Measurements from ENCODE around the gene BAHCC1.
A peak's percentile ranks its signal among the peaks of the same experiment; 100 is the strongest.

Gene BAHCC1

DNA sequence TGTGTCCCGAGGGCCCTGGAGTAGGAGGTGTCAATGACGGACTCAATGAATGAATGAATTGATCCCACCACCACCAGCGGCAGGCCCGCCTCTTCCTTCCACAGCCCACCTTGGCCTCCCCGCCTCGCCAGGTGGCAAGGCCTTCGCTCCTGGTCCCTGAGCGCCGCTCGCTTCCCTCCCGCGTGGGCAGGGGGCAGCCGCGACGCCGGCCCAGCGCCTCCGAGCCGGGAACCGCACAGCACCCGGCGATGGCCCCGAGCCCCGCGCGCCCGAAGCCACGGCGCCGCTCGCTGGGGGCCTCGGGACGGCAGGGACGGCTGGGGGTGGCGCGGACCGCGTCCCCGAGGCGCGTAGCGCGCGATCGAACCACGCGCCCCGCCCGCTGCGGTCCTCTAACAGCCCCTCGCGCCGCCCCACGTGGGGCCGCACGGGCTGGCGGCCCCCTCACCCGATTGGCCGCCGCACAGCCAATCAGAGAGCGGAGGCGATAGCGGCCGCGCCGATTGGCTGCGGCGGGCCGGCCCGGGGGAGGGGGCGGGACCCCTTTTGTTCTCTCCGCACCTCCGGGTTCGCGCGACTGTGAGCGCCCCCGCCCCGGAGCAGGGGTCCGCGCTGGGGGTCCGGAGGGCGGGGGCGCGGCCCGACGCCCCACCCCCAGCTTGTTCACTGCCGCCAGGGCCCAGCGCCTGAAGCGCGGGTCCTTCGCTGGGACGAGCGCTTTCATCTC, 86.0 kb downstream of the BAHCC1 start:
- DNase-seq: peak; percentile 28 to 50
- TF ChIP-seq POLR2A (IDR thresholded peaks at IDR 0.05; ENCODE audit: low read length) (no peak), GATA1 (IDR thresholded peaks at IDR 0.05; ENCODE audit: low read depth, low read length) (no peak)

DNA sequence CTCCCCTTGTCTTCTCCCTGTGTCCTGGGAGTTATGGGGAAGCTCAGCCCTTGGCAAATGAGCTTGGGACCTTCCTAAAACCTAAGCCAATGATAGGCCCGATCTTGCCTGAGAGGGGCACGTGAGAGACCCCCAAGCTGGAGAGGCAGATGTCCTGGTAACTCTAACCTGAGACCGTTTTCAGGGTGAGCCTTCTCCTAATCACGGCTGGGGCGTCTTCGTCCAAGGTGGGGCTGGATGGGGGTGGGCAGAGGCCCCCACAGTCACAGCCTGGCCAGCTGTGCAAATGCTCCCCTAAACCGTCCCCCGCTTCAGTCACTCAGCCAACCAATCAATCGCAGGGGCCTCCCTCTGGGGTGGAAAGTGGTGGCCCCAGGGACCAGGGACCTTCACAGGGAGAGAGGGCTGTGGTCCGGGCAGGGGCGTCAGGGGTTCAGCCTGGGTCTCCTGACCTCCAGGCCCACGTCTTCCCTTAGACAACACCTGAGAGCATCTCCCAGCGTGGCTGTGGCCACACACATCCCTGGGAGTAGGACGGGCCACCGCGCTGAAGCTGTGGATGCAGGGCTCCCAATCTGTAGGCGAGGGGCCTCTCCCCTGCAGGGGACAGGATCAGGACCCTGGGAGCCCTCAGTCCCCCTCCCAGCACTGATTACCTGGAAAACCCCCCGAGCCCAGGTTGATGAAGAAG, 86.7 kb downstream of the BAHCC1 start:
- DNase-seq: no peak
- no peak for TF ChIP-seq GATA1 (IDR thresholded peaks at IDR 0.05; ENCODE audit: low read depth, low read length)

DNA sequence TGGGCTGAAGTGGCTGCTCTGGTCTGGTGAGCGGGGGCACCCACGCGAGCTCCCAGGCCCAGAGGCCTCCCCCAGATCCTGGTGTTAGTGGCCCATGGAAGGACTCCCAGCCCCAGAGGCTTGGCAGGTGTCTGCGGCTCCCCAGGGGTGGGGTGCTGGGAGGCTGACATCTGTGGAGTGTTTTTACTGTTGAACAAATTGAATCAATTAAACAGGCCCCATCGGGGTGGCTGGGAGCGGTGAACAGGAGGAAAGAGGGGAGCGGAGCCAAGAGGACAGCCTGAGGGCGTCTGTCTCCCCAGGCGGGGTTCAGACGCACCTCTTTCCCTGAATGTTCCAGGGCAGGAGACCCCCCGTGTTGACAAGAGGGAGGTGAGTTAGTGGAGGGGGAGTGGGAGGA, 87.4 kb downstream of the BAHCC1 start:
- no peak for DNase-seq
- TF ChIP-seq POLR2A (IDR thresholded peaks at IDR 0.05; ENCODE audit: low read length) (no peak), GATA1 (IDR thresholded peaks at IDR 0.05; ENCODE audit: low read depth, low read length) (no peak)

DNA sequence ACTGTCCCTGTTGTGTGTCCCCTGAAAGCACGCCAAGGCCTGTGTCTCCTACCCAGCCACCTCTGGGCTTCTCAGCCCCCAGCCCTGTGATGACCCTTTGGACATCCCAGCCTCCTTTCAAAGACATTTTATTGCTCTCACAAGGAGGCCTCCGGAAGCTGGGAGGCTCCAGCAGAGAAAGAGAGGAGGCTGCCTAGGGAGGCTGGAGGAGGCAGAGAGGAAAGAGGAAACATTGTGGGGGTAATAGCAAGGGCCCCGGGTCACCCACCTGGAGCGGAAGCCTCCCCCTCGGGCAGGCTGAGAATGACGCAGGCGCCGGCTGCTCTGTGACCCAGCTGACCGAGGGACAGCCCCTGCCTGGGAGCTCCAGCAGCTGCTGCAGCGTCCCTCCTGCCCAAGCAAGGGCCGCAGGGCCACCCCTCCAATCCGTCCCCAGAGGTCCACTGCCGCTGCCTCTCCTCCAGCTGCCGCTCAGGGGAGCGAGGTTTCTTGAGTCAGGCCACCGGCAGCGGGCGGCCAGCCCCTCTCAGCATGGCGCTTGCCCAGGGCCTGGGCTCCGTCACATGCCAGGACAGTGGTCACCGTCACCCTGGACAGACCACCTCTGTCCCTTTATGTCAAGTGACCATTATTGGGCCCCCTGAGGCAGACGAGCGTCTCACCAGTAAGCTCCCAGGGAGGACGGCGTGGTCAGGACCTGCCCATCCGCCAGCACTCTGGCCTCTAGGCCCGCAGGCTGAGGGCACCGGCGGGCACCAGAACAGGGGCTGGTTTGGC, 88.0 kb downstream of the BAHCC1 start:
- no peak for TF ChIP-seq GATA1 (IDR thresholded peaks at IDR 0.05; ENCODE audit: low read depth, low read length)
- TF ChIP-seq POLR2A (IDR thresholded peaks at IDR 0.05; ENCODE audit: low read length): no peak
- DNase-seq: no peak

DNA sequence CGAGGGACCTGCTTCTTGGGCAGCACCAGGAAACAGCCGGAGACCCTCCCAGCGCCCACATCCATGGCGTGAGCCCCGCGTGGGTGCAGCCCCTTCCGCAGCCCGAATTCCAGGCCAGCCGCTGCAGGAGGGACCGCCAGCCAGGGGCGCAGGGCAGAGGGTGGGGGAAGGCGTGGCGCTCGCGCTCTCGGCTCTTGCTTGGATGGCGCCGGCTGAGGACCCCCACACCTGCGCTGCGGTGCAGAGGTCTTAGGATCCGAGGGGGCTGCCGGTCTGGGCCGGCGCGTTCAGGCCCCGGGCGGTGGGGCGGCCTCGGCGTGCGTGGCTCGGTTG, 88.6 kb downstream of the BAHCC1 start:
- TF ChIP-seq POLR2A (IDR thresholded peaks at IDR 0.05; ENCODE audit: low read length): no peak
- no peak for TF ChIP-seq GATA1 (IDR thresholded peaks at IDR 0.05; ENCODE audit: low read depth, low read length)
- DNase-seq: no peak

DNA sequence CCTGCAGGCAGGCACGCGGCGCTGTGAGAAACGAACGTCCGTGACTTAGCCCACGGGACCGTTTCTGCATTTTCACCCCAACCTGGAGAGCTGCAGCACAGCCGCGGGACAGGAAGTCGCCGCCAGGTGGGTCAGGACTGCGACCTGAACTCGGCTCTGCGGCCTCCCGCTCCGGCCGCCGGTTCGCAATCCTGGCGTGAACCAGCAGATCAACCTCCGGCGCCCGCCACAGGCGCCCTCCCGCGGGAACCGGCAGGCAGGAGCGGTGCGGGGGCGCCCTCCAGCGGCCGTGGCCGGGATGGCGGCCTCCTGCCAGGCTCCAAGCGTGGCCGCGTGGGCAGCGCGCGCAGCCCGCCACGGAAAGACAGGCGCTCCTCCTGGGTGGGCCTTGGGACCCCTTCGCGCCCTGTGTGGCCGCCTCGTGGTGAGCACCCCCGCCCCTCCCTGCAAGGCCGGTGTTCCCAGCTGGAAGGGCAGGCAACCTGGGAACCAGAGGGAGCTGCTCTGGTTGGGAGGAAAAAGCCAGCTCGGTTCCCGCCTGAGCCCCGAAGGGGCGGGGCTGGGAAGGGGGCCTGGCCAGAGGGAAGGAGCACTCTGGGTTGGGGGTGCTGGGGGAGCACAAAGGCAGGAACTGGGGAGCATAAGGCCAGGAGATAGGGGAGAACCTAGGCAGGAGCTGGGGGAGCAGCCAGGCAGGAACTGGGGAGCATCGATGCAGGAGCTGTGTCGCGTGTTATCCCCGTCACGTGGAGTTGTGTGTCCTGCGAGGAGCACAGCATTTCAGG, 89.1 kb downstream of the BAHCC1 start:
- peak; percentile 85 to 91 for DNase-seq
- no peak for TF ChIP-seq GATA1 (IDR thresholded peaks at IDR 0.05; ENCODE audit: low read depth, low read length)

DNA sequence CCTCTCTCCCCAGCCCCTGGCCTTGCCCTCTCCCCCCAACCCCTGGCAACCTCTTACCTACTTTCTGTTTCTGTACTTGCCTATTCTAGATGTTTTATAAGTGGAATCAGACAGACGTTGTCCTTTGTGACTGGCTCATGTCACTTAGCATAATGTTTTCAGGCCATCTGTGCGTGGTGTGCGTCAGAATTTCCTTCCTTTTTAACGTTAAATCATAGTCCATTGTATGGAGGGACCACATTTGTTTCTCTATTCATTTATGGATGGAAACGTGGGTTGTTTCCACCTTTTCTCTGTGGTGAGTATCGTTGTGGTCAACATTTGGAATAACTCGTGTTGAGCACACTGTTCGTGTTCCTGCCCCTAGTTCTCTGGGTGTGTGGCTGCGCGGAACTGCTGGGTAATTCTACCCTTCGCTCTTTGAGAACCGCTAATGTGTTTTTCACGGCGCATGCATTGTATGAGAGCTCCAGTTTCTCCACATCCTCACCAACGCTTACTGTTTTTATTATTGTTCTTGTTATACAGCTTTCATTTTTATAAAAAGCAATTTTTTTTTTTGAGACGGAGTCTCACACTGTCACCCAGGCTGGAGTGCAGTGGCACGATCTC, 91.0 kb downstream of the BAHCC1 start:
- no peak for TF ChIP-seq POLR2A (IDR thresholded peaks at IDR 0.05; ENCODE audit: low read length)
- TF ChIP-seq GATA1 (IDR thresholded peaks at IDR 0.05; ENCODE audit: low read depth, low read length): no peak
- no peak for DNase-seq

DNA sequence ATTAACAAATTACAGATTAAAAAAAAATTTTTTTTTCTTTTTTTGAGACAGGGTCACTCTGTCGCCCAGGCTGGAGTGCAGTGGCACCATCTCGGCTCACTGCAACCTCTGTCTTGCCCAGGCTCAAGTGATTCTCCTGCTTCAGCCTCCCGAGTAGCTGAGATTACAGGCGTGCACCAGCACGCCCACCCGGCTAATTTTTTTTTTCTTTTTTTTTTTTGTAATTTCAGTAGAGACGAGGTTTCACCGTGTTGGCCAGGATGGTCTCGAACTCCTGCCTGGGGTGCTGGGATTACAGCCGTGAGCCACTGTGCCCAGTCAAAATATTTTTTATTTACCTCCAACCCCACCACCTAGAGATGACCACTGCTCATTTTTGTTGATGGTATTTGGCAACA, 91.8 kb downstream of the BAHCC1 start:
- TF ChIP-seq GATA1 (IDR thresholded peaks at IDR 0.05; ENCODE audit: low read depth, low read length) (no peak), POLR2A (IDR thresholded peaks at IDR 0.05; ENCODE audit: low read length) (no peak)
- no peak for DNase-seq

DNA sequence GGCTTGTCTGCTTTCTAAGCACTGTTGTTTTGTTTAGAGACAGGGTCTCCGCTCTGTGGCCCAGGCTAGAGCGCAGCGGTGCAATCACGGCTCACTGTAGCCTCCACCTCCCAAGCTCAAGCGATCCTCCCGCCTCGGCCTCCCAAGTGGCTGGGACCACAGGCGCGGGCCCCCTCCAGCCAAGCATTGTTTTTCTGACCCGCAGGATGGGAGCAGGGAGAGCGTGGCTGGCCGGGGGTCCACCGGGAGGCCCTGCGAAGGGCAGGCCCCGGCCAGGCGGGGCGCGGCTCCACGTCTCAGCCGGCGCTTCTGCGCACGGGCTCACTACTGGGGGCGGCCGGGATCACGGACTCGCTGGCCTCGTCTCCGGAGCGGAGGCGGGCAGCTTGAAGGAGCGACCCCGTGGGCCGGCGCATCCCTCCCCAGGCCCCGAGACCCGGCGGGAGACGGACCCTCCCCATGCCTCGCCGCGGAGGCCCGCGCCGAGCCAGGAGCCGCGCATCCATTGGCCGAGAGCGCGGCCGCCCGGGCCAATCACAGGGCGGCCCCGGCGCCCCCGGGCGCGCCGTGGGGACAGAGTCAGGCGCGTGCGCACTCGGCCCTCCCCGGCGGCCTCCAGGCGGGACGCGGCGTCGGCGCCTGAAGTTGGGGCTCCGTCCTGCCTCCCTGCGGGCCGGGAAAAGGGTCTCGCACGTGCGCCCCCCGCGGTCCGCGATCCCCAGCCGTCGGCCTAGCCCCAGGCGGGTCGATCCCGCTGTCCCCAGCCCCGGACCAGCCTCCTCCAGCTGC, 92.4 kb downstream of the BAHCC1 start:
- peak; percentile 82 to 89 for DNase-seq
- TF ChIP-seq POLR2A (IDR thresholded peaks at IDR 0.05; ENCODE audit: low read length): peak; percentile 83
- no peak for TF ChIP-seq GATA1 (IDR thresholded peaks at IDR 0.05; ENCODE audit: low read depth, low read length)

DNA sequence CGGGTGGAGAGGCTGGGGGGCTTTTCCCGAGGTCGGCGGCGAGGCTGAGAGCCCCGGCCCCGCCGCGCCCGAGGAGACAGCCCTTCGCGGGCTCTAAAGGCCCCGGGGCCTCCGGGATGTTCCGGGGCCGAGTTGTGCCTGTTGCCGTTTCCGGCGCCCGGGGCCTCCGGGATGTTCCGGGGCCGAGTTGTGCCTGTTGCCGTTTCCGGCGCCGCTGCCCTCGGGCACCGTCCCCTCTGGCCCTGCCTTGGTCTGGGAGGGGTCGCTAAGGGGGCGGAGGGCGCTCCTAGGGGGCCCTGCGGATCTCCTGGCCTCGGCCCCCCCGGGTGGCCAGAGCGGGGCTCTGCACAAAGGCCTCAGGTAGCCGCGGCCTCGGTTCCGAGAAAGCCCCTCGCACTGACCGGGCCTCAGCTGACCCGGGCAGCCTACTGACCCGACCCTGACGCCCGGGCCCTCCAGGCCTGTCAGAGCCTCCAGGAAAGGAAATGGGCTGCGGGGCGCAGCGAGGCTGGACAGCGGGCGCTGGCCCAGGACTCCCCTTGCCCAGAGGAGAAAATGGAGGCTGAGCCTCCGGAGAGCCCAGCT, 93.1 kb downstream of the BAHCC1 start:
- TF ChIP-seq GATA1 (IDR thresholded peaks at IDR 0.05; ENCODE audit: low read depth, low read length) (no peak), POLR2A (IDR thresholded peaks at IDR 0.05; ENCODE audit: low read length) (peak; percentile 16)
- DNase-seq: no peak

DNA sequence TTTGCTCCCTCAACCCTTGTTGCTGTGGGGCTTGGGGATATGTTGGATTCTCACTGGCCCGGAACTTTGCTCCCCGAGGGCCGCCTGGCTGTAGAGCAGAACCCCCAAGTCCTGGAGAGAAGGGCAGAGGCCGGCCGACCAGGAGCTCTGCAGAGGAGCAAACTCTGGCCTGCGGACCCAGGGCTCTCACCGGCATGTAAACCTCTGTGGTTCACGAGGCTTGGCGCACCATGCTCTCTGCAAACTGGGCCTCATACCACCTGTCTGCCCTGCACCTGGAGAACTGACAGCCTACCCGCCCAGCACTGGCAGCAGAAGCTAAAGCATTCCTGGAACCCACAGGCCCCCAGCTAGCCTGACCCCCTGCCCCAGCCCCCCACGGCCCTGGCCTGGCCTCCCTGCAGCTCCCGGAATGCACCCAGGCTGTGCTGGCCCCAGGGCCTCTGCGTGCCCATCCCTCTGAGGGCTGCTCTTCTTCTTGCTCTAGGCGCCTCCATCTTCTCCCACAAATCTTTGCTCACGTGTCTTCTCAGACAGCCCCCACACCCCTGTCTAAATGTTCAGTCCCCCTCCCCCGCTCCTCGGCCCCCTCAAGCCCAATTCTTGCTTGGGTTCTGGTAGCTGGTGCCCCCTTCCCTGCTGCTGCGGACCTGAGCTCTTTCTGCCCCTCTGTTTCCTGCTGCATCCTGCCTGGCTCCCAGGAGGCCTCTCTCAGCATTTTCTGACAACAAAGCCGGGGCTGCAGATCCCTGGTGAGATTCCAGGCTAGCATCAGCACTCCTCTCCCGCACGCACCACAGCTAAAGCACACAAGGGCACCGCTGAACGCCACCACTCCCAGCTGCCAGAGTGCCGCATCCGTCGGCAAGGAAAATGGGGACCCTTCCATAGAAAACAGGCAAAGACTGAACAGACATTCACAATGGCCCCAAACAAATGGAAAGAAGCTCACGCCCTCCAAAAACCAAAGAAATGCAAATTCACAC, 94.0 kb downstream of the BAHCC1 start:
- TF ChIP-seq POLR2A (IDR thresholded peaks at IDR 0.05; ENCODE audit: low read length) (no peak), GATA1 (IDR thresholded peaks at IDR 0.05; ENCODE audit: low read depth, low read length) (no peak)
- no peak for DNase-seq
